Effector CD8-positive, alpha-beta T cell (primary cell): ENCODE results near the gene SERPINB12.

Experiments used
- DNase-seq: peaks from one replicate; lab custom pipeline; 2025; lab: John Stamatoyannopoulos, UW
- total RNA-seq, 4 experiments: gene quantifications; one replicate each; lab custom pipeline; 2026; lab: John Stamatoyannopoulos, UW

Gene SERPINB12
- total RNA-seq, result 0 to 0.09 (median 0) reads per million in 4 experiments

- DNase-seq, result no peak
Observed at GRCh38 chr18:63542069-63542468, at the start of gene SERPINB12. Gene SERPINB12, plus strand, starts transcription at chr18:63542369. Its CDS starts 13,791 bp downstream, at chr18:63556160.

- DNase-seq, result no peak
Observed at GRCh38 chr18:63492851-63493250, 49.3 kb upstream of the SERPINB12 start.

GRCh38 chr18:63495675-63496074 lies 46.5 kb upstream of the SERPINB12 start:
- no peak for DNase-seq

GRCh38 chr18:63505566-63506335 lies 36.4 kb upstream of the SERPINB12 start:
- DNase-seq, result no peak

- no peak for DNase-seq
Observed at GRCh38 chr18:63506336-63506646, 35.9 kb upstream of the SERPINB12 start.

GRCh38 chr18:63508596-63508995 lies 33.6 kb upstream of the SERPINB12 start:
- no peak for DNase-seq

- no peak for DNase-seq
Observed at GRCh38 chr18:63511285-63511684, 30.9 kb upstream of the SERPINB12 start.

- DNase-seq, result no peak
Observed at GRCh38 chr18:63514326-63514725, 27.8 kb upstream of the SERPINB12 start.

GRCh38 chr18:63514888-63515678 lies 27.1 kb upstream of the SERPINB12 start:
- no peak for DNase-seq

GRCh38 chr18:63515801-63516200 lies 26.4 kb upstream of the SERPINB12 start:
- DNase-seq, result no peak

GRCh38 chr18:63518178-63519012 lies 23.8 kb upstream of the SERPINB12 start:
- peak; percentile 6 for DNase-seq

GRCh38 chr18:63520053-63520685 lies 22.0 kb upstream of the SERPINB12 start:
- DNase-seq, result no peak

- DNase-seq, result no peak
Observed at GRCh38 chr18:63523660-63524059, 18.5 kb upstream of the SERPINB12 start.

- no peak for DNase-seq
Observed at GRCh38 chr18:63527251-63527650, 14.9 kb upstream of the SERPINB12 start.

GRCh38 chr18:63528863-63529492 lies 13.2 kb upstream of the SERPINB12 start:
- no peak for DNase-seq

- DNase-seq, result no peak
Observed at GRCh38 chr18:63532471-63532870, 9.7 kb upstream of the SERPINB12 start.

GRCh38 chr18:63534615-63535014 lies 7.6 kb upstream of the SERPINB12 start:
- DNase-seq, result no peak

GRCh38 chr18:63539904-63540510 lies 2.2 kb upstream of the SERPINB12 start:
- DNase-seq, result no peak

- no peak for DNase-seq
Observed at GRCh38 chr18:63544017-63544416, 1.8 kb downstream of the SERPINB12 start.

GRCh38 chr18:63545000-63545399 lies 2.8 kb downstream of the SERPINB12 start:
- no peak for DNase-seq

GRCh38 chr18:63550068-63550467 lies 7.9 kb downstream of the SERPINB12 start:
- DNase-seq, result no peak
